ENCODE results near the gene AFF3. TPM values are rescaled to one million over a fixed set of nuclear protein-coding genes. Genes with fewer than 3 reads are reported as not detected.

AFF3 gene
- total RNA-seq, 2 experiments from 2014 or later, result 3.1 to 3.5 TPM

DNA sequence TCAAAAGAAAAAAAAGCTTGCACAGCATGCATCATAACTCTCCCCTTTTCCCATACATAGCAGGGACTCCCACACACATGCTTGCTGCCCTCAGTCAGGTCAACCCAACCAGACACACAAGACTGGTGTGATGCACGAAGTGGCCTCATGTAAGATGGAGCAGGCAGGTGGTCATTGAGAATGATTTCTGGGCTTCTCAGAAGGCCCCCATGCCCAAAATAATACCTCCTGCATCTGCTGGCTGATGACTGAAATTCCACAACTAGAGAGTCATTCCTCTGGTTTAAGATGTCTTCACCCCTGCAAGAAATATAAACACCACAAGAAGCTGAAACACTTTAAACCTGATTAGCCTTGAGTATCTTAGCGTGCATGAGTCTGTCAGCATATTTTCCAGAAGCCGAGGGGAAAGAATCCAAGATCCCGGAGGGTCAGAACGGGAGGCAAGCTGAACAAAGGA is 131.1 kb downstream of the AFF3 start:
- H3K9me3 Mint-ChIP-seq, result no peaks in the 10 kb centered on the region
- CTCF ChIA-PET, result no interaction called here
- no peak overlapping the region for H3K4me3 Mint-ChIP-seq
- no peak overlapping the region for H3K27ac Mint-ChIP-seq
- ATAC-seq (no peak), DNase-seq (no peak)
- intact Hi-C loops (cut with micrococcal nuclease), result no loop called here
- POLR2A ChIA-PET, result no interaction called here
- H3K36me3 Mint-ChIP-seq (ENCODE audit: low read depth), result no peaks in the 10 kb centered on the region
- no peaks in the 10 kb centered on the region for H3K4me1 Mint-ChIP-seq (ENCODE audit: low read depth)
- H3K27me3 Mint-ChIP-seq, result no peaks in the 10 kb centered on the region
- TF ChIP-seq, protein P1, sequence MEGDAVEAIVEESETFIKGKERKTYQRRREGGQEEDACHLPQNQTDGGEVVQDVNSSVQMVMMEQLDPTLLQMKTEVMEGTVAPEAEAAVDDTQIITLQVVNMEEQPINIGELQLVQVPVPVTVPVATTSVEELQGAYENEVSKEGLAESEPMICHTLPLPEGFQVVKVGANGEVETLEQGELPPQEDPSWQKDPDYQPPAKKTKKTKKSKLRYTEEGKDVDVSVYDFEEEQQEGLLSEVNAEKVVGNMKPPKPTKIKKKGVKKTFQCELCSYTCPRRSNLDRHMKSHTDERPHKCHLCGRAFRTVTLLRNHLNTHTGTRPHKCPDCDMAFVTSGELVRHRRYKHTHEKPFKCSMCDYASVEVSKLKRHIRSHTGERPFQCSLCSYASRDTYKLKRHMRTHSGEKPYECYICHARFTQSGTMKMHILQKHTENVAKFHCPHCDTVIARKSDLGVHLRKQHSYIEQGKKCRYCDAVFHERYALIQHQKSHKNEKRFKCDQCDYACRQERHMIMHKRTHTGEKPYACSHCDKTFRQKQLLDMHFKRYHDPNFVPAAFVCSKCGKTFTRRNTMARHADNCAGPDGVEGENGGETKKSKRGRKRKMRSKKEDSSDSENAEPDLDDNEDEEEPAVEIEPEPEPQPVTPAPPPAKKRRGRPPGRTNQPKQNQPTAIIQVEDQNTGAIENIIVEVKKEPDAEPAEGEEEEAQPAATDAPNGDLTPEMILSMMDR (IDR thresholded peaks at IDR 0.05), result no peak

DNA sequence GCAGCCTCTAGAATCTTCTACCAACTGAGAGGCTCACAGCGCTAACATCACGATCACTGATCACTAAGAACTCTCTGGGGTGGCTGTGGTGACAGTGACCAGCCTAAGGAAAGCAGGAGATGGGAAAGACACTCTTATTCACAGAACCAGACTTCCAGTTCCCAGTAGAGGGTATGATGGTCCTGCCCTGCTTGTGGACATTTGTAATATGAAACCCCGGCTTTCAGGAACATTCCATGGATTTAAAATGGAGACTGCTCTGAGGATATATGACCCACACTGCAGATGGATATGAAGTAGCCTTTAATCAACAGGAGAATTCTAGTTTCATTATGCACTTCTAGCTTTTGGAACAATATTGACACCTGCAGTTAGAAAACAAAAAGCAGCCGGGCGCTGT is 131.8 kb downstream of the AFF3 start:
- Mint-ChIP-seq H3K36me3 (ENCODE audit: low read depth) (no peaks in the 10 kb centered on the region), H3K27me3 (no peaks in the 10 kb centered on the region), H3K4me1 (ENCODE audit: low read depth) (no peaks in the 10 kb centered on the region), H3K9me3 (no peaks in the 10 kb centered on the region), H3K4me3 (no peak overlapping the region), H3K27ac (no peak overlapping the region)
- TF ChIP-seq, protein P1 (IDR thresholded peaks at IDR 0.05), result no peak
- ChIA-PET POLR2A (no interaction called here), CTCF (no interaction called here)
- intact Hi-C loops (cut with micrococcal nuclease), result no loop called here
- DNase-seq, result no peak
- ATAC-seq, result no peak

DNA sequence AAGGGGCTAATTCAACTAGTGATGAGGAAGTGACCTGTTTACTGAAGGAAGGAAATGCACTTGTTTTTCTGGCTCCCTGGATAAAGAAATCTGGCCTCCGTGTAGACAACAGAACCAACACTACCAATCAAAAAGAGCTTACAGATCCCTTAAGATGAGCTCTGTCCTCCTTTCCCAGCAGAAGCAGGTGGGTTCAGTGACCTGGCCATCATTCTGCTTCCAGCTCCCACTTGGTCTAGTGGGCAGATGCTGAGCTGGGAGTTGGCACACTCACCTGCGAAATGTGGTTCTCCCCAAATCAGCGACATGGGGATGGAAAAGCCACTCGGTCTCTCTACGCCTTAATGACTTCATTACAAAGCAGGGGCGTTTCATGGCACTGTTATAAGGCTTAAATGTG is 132.6 kb downstream of the AFF3 start:
- DNase-seq (no peak), ATAC-seq (no peak)
- Mint-ChIP-seq H3K27ac (no peak overlapping the region), H3K27me3 (no peaks in the 10 kb centered on the region), H3K9me3 (no peaks in the 10 kb centered on the region), H3K4me3 (no peak overlapping the region), H3K4me1 (ENCODE audit: low read depth) (no peaks in the 10 kb centered on the region), H3K36me3 (ENCODE audit: low read depth) (no peaks in the 10 kb centered on the region)
- ChIA-PET POLR2A (no interaction called here), CTCF (no interaction called here)
- intact Hi-C loops (cut with micrococcal nuclease), result no loop called here
- TF ChIP-seq, protein P1 (IDR thresholded peaks at IDR 0.05), result no peak

DNA sequence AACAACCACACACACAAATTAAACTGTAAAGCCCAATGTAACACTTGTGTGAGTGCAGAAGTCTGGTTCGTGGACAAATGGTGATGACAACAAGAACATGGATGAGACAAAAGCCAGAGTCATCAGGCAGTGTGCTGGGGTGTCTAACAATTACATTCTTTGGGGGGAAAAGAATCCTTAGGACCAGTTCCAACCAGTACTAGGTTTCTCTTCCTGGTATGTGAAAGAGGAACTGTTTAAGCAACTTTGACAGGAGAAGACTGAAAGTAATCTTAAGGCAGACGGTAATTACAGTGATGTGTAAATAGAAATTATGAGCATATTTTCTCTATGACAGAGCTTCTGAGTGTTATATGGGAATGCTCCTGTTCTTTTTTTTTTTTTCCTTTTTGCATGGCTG is 133.4 kb downstream of the AFF3 start:
- DNase-seq (no peak), ATAC-seq (no peak)
- Mint-ChIP-seq H3K4me1 (ENCODE audit: low read depth) (no peaks in the 10 kb centered on the region), H3K9me3 (no peaks in the 10 kb centered on the region), H3K4me3 (no peak overlapping the region), H3K27ac (no peak overlapping the region), H3K36me3 (ENCODE audit: low read depth) (no peaks in the 10 kb centered on the region), H3K27me3 (no peaks in the 10 kb centered on the region)
- POLR2A ChIA-PET, result interaction anchor here (0.7 kb wide), 1 partner anchor 159 kb away, joined by 3 read pairs; no protein-coding TSS in a partner anchor
- intact Hi-C loops (cut with micrococcal nuclease), result no loop called here
- TF ChIP-seq, protein P1 (IDR thresholded peaks at IDR 0.05), result no peak
- CTCF ChIA-PET, result no interaction called here

DNA sequence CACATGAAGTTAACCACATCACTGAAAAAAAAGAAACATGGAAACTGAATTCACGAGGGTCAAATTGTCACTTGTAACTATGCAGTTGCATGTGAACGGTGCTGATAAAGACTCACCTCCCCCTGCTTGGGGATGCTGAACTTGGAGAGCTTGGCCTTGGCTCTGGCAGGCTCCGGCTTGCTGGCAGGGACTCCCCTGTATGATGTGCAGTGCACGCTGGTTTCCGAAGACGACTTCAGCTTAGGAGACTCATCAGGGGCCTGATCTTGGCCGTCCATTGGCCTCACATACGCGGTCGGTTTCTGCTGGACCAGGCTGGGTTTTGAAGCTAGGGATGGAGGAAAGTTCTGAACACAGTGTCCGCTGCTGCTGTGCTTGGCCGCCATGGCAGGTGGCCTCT is 135.9 kb downstream of the AFF3 start:
- CTCF ChIA-PET, result no interaction called here
- DNase-seq, result no peak
- TF ChIP-seq, protein P1 (IDR thresholded peaks at IDR 0.05), result no peak
- Mint-ChIP-seq H3K4me3 (no peak overlapping the region), H3K9me3 (no peaks in the 10 kb centered on the region), H3K36me3 (ENCODE audit: low read depth) (no peaks in the 10 kb centered on the region), H3K27ac (no peak overlapping the region), H3K4me1 (ENCODE audit: low read depth) (no peaks in the 10 kb centered on the region), H3K27me3 (no peaks in the 10 kb centered on the region)
- no peak for ATAC-seq
- POLR2A ChIA-PET, result no interaction called here
- intact Hi-C loops (cut with micrococcal nuclease), result no loop called here

Data from activated CD8-positive, alpha-beta T cell treated with anti-CD3 and anti-CD28 coated beads for 36 hours (primary cell).